AG08396 (cell line): ENCODE measurements around the gene DGCR2.
"Not testable (repeated sequence)": the region's sequence is repeated elsewhere in the genome, so short reads cannot be mapped to it uniquely, and the experiment has no call there.

Experiments
- DNase-seq: peaks from one replicate; pipeline ENCODE4 v3.0.0; 2012; ENCODE audit warnings: low spot score, mixed read lengths

DGCR2 gene

GRCh38 chr22:19003508-19003907 lies 118.7 kb downstream of the DGCR2 start:
- DNase-seq: no peak

- DNase-seq: no peak
Observed at GRCh38 chr22:19002684-19003038, 119.6 kb downstream of the DGCR2 start.

GRCh38 chr22:19001204-19001603 lies 121.0 kb downstream of the DGCR2 start:
- no peak for DNase-seq

GRCh38 chr22:19000106-19000505 lies 122.1 kb downstream of the DGCR2 start:
- DNase-seq: not testable (repeated sequence)

GRCh38 chr22:18999416-18999815 lies 122.8 kb downstream of the DGCR2 start:
- no peak for DNase-seq

- no peak for DNase-seq
Observed at GRCh38 chr22:18999008-18999407, 123.2 kb downstream of the DGCR2 start.

- no peak for DNase-seq
Observed at GRCh38 chr22:18997925-18998315, 124.3 kb downstream of the DGCR2 start.

- no peak for DNase-seq
Observed at GRCh38 chr22:18997306-18997924, 124.8 kb downstream of the DGCR2 start.

- no peak for DNase-seq
Observed at GRCh38 chr22:18996376-18996900, 125.8 kb downstream of the DGCR2 start.

- DNase-seq: no peak
Observed at GRCh38 chr22:18995327-18995711, 126.9 kb downstream of the DGCR2 start.

- DNase-seq: no peak
Observed at GRCh38 chr22:18994701-18995326, 127.4 kb downstream of the DGCR2 start.

GRCh38 chr22:18994056-18994455 lies 128.2 kb downstream of the DGCR2 start:
- DNase-seq: no peak

GRCh38 chr22:18992543-18993198 lies 129.5 kb downstream of the DGCR2 start:
- no peak for DNase-seq

GRCh38 chr22:18991821-18992442 lies 130.3 kb downstream of the DGCR2 start:
- DNase-seq: no peak

- DNase-seq: no peak
Observed at GRCh38 chr22:18991138-18991432, 131.1 kb downstream of the DGCR2 start.

GRCh38 chr22:18990355-18991137 lies 131.7 kb downstream of the DGCR2 start:
- DNase-seq: no peak

GRCh38 chr22:18988958-18989357 lies 133.3 kb downstream of the DGCR2 start:
- no peak for DNase-seq

- peak; percentile 57 for DNase-seq
Observed at GRCh38 chr22:18987765-18988164, 134.4 kb downstream of the DGCR2 start.

GRCh38 chr22:18987114-18987513 lies 135.1 kb downstream of the DGCR2 start:
- not testable (repeated sequence) for DNase-seq
